COR-L47 (cell line): ENCODE measurements around the gene SPEG.

Experiments
- DNase-seq: peaks from one replicate; lab custom pipeline; 2025; lab: John Stamatoyannopoulos, UW

The SPEG gene

GRCh38 chr2:219425238-219426067 is 9.2 kb upstream of the SPEG start:
- no peak for DNase-seq

GRCh38 chr2:219426068-219426443 is 8.6 kb upstream of the SPEG start:
- DNase-seq: no peak

- no peak for DNase-seq
These were observed 8.0 kb upstream of the SPEG start for GRCh38 chr2:219426534-219427136.

GRCh38 chr2:219428469-219428868 is 6.2 kb upstream of the SPEG start:
- DNase-seq: no peak

GRCh38 chr2:219429958-219430606 is 4.6 kb upstream of the SPEG start:
- no peak for DNase-seq

- peak; percentile 7 for DNase-seq
These were observed 3.7 kb upstream of the SPEG start for GRCh38 chr2:219430633-219431615.

GRCh38 chr2:219433666-219434467 is 776 bp upstream of the SPEG start:
- peak; percentile 23 for DNase-seq

GRCh38 chr2:219434468-219434717 is 250 bp upstream of the SPEG start:
- no peak for DNase-seq

GRCh38 chr2:219435701-219436100 is 1.1 kb downstream of the SPEG start:
- no peak for DNase-seq

GRCh38 chr2:219436491-219436890 is 1.8 kb downstream of the SPEG start:
- no peak for DNase-seq

GRCh38 chr2:219437141-219437540 is 2.5 kb downstream of the SPEG start:
- DNase-seq: no peak

GRCh38 chr2:219437690-219438206 is 3.1 kb downstream of the SPEG start:
- DNase-seq: no peak

- no peak for DNase-seq
These were observed 3.8 kb downstream of the SPEG start for GRCh38 chr2:219438453-219438852.

- DNase-seq: no peak
These were observed 4.9 kb downstream of the SPEG start for GRCh38 chr2:219439506-219439905.

- DNase-seq: no peak
These were observed 6.0 kb downstream of the SPEG start for GRCh38 chr2:219440388-219441256.

GRCh38 chr2:219441451-219442255 is 7.0 kb downstream of the SPEG start:
- peak; percentile 56 for DNase-seq

- DNase-seq: no peak
These were observed 7.8 kb downstream of the SPEG start for GRCh38 chr2:219442256-219443015.

- DNase-seq: no peak
These were observed 8.5 kb downstream of the SPEG start for GRCh38 chr2:219443016-219443696.
